GM12878 (cell line): ENCODE measurements around the gene BRAT1. TPM values are rescaled to one million over a fixed set of nuclear protein-coding genes. Genes with fewer than 3 reads are reported as not detected.
A peak's percentile ranks its signal among the peaks of the same experiment; 100 is the strongest.

Source experiments
- CBFB ChIP-seq: IDR thresholded peaks from 2 replicates; pipeline ENCODE4 v1.6.1; 2016; ENCODE audit warnings: antibody characterized with exemption, low read depth
- CHD1 ChIP-seq: IDR thresholded peaks from 2 replicates; pipeline ENCODE4 v1.6.1; 2012; ENCODE audit warnings: low read depth, low read length, improper control_type of control experiment
- CHD4 ChIP-seq: fragments of 200-600 bp; sonication (generic); IDR thresholded peaks from 2 replicates; pipeline ENCODE4 v1.6.1; 2016; ENCODE audit warnings: mild to moderate bottlenecking
- EED ChIP-seq: sonication (generic); IDR thresholded peaks from 2 replicates; pipeline ENCODE4 v1.6.1; 2016; ENCODE audit warnings: antibody characterized with exemption, low read depth
- IRF4 ChIP-seq: IDR thresholded peaks from 2 replicates; pipeline ENCODE4 v1.6.1; 2011; ENCODE audit warnings: low read depth, low read length
- JUNB ChIP-seq: IDR thresholded peaks from 2 replicates; pipeline ENCODE4 v1.6.1; 2016; ENCODE audit warnings: antibody characterized with exemption, mild to moderate bottlenecking
- KAT2A ChIP-seq: conservative IDR thresholded peaks from 2 replicates; pipeline ENCODE4 v1.6.1; 2011; ENCODE audit warnings: low read depth, low read length; ENCODE audit not compliant: control insufficient read depth
- KLF5 ChIP-seq: fragments of 450-650 bp; IDR thresholded peaks from 2 replicates; pipeline ENCODE4 v1.6.1; 2014; ENCODE audit warnings: mild to moderate bottlenecking; ENCODE audit not compliant: partially characterized antibody
- MAX ChIP-seq: IDR thresholded peaks from 2 replicates; pipeline ENCODE4 v1.6.1; 2012; ENCODE audit warnings: low read depth, low read length, improper control_type of control experiment
- MXI1 ChIP-seq: fragments of 150-350 bp; IDR thresholded peaks from 2 replicates; pipeline ENCODE4 v1.6.1; 2011; ENCODE audit warnings: low read depth, mild to moderate bottlenecking, inconsistent platforms, low read length, improper control_type of control experiment
- PRDM15 ChIP-seq: fragments of 450-650 bp; formaldehyde crosslinking; IDR thresholded peaks from 2 replicates; pipeline ENCODE4 v1.4.0; 2020; ENCODE audit warnings: mild to moderate bottlenecking, moderate library complexity
- RUNX3 ChIP-seq: IDR thresholded peaks from 2 replicates; pipeline ENCODE4 v1.6.1; 2012; ENCODE audit warnings: low read length, inconsistent platforms
- SREBF2 ChIP-seq: IDR thresholded peaks from 2 replicates; pipeline ENCODE4 v1.6.1; 2012; ENCODE audit warnings: mild to moderate bottlenecking, low read length
- TCF7 ChIP-seq: IDR thresholded peaks from 2 replicates; pipeline ENCODE4 v1.6.1; 2014; ENCODE audit warnings: antibody characterized with exemption, borderline replicate concordance
- ZBED1 ChIP-seq: IDR thresholded peaks from 2 replicates; pipeline ENCODE4 v1.6.1; 2016; ENCODE audit warnings: borderline replicate concordance
- ZNF217 ChIP-seq: fragments of 450-650 bp; IDR thresholded peaks from 2 replicates; pipeline ENCODE4 v1.6.1; 2017; ENCODE audit warnings: antibody characterized with exemption, mild to moderate bottlenecking
- ZNF622 ChIP-seq: fragments of 450-650 bp; IDR thresholded peaks from 2 replicates; pipeline ENCODE4 v1.6.1; 2017; ENCODE audit warnings: mild to moderate bottlenecking, inconsistent platforms
- polyA plus RNA-seq, 11 experiments: library from polyadenylated mRNA; depleted of rRNA in 4 of 11; unstranded in 6 of 11; stranded (reverse) in 5 of 11; fragments of >200 nt; fragmentation: Nextera tagmentation in 4 of 11; fragmentation: Illumina TruSeq in 1 of 11; extraction: Ambion mirVana in 4 of 11; extraction: Trizol in 1 of 11; gene quantifications; 1 replicate in 1 of 11; 2 replicates in 10 of 11; pipeline versions ENCODE4 v1.2.1 to v1.2.3, GENCODE V29; 2011 to 2016; ENCODE audit warnings: inconsistent platforms in 2 of 11, missing spikeins in 2 of 11, low read depth in 1 of 11
- total RNA-seq, 4 experiments: library from RNA; depleted of rRNA in 3 of 4; stranded (reverse); fragments of >200 nt in 3 of 4; fragmentation: Illumina TruSeq in 1 of 4; extraction: Trizol in 1 of 4; gene quantifications; 2 replicates each; pipeline versions ENCODE4 v1.2.1 to v1.2.3, GENCODE V29; 2013 to 2021
- TF ChIP-seq, protein P1 (sequence below): IDR thresholded peaks from 2 replicates; pipeline ENCODE4 v1.6.1; 2012; ENCODE audit warnings: low read depth, low read length, improper control_type of control experiment
- TF ChIP-seq, protein P2 (sequence below), 3 experiments: IDR thresholded peaks in 2 of 3; conservative IDR thresholded peaks in 1 of 3; 2 replicates each; pipeline ENCODE4 v1.5.1; 2011; ENCODE audit warnings: low read depth in 3 of 3, low read length in 3 of 3, mild to moderate bottlenecking in 3 of 3, control low read depth in 2 of 3, moderate library complexity in 2 of 3, inconsistent platforms in 1 of 3, mixed read lengths in 1 of 3; ENCODE audit not compliant: control insufficient read depth in 2 of 3, insufficient read depth in 1 of 3; ENCODE audit errors: extremely low read depth in 1 of 3
- TF ChIP-seq, protein P3 (sequence below): IDR thresholded peaks from 2 replicates; pipeline ENCODE4 v1.6.1; 2011; ENCODE audit warnings: borderline replicate concordance, low read depth, mild to moderate bottlenecking, moderate library complexity, mixed read lengths, low read length; ENCODE audit not compliant: insufficient read depth; ENCODE audit errors: extremely low read length

The BRAT1 gene
- total and polyA plus RNA-seq, 10 of the 15 experiments (the other 5 are each of a cell fraction or from before 2014, with no cell fraction given) = 0.13 to 53.3 (median 16.0) TPM

- TF ChIP-seq SREBF2 = no peak
- TF ChIP-seq JUNB = peak; percentile 70
- TF ChIP-seq PRDM15 (CRISPR knock-in tag) = no peak
- TF ChIP-seq, protein P1, sequence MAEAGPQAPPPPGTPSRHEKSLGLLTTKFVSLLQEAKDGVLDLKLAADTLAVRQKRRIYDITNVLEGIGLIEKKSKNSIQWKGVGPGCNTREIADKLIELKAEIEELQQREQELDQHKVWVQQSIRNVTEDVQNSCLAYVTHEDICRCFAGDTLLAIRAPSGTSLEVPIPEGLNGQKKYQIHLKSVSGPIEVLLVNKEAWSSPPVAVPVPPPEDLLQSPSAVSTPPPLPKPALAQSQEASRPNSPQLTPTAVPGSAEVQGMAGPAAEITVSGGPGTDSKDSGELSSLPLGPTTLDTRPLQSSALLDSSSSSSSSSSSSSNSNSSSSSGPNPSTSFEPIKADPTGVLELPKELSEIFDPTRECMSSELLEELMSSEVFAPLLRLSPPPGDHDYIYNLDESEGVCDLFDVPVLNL = no peak
- TF ChIP-seq KAT2A = no peak
- no peak for TF ChIP-seq MAX
- TF ChIP-seq IRF4 = no peak
- no peak for TF ChIP-seq CHD4
- TF ChIP-seq, protein P2, sequence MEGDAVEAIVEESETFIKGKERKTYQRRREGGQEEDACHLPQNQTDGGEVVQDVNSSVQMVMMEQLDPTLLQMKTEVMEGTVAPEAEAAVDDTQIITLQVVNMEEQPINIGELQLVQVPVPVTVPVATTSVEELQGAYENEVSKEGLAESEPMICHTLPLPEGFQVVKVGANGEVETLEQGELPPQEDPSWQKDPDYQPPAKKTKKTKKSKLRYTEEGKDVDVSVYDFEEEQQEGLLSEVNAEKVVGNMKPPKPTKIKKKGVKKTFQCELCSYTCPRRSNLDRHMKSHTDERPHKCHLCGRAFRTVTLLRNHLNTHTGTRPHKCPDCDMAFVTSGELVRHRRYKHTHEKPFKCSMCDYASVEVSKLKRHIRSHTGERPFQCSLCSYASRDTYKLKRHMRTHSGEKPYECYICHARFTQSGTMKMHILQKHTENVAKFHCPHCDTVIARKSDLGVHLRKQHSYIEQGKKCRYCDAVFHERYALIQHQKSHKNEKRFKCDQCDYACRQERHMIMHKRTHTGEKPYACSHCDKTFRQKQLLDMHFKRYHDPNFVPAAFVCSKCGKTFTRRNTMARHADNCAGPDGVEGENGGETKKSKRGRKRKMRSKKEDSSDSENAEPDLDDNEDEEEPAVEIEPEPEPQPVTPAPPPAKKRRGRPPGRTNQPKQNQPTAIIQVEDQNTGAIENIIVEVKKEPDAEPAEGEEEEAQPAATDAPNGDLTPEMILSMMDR (IDR thresholded peaks at IDR 0.05 in 2 of 3, conservative IDR thresholded peaks at IDR 0.05 in 1 of 3; ENCODE audit: control insufficient read depth in 2 of 3, extremely low read depth in 1 of 3, insufficient read depth in 1 of 3, low read depth in 3 of 3, low read length in 3 of 3) = no peak
- no peak for TF ChIP-seq CBFB
- TF ChIP-seq ZBED1 = no peak
- TF ChIP-seq CHD1 = no peak
- TF ChIP-seq KLF5 = no peak
- TF ChIP-seq, protein P3, sequence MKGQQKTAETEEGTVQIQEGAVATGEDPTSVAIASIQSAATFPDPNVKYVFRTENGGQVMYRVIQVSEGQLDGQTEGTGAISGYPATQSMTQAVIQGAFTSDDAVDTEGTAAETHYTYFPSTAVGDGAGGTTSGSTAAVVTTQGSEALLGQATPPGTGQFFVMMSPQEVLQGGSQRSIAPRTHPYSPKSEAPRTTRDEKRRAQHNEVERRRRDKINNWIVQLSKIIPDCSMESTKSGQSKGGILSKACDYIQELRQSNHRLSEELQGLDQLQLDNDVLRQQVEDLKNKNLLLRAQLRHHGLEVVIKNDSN = no peak
- no peak for TF ChIP-seq ZNF217
- TF ChIP-seq EED = 0 out of 2 replicates have a peak, but pooled peaks have one; percentile 5
- no peak for TF ChIP-seq ZNF622
- TF ChIP-seq TCF7 = no peak
- no peak for TF ChIP-seq MXI1
- TF ChIP-seq RUNX3 = peak; percentile 25; the same call in 1 of the 2 replicates
Observed at GRCh38 chr7:2530071-2530987, 25.0 kb downstream of the BRAT1 start (continued).
